GM19193 (cell line): ENCODE results near the gene PCDHGB7.

Experiments used
- POLR2A ChIP-seq: IDR thresholded peaks from 4 replicates; pipeline ENCODE4 v1.6.1; 2011; ENCODE audit not compliant: insufficient read depth, insufficient read length; ENCODE audit errors: extremely low read depth

The PCDHGB7 gene

GRCh38 chr5:141419074-141419880 is 1.8 kb downstream of the PCDHGB7 start:
- no peak for TF ChIP-seq POLR2A

- TF ChIP-seq POLR2A = no peak
These were observed 3.5 kb downstream of the PCDHGB7 start, which contains the start of gene PCDHGA11 for GRCh38 chr5:141420855-141421488. Gene PCDHGA11, plus strand, starts transcription at chr5:141421051. Its CDS starts 177 bp downstream, at chr5:141421228.

- TF ChIP-seq POLR2A = no peak
These were observed 4.0 kb downstream of the PCDHGB7 start for GRCh38 chr5:141421489-141421855.

GRCh38 chr5:141422742-141423291 is 5.3 kb downstream of the PCDHGB7 start:
- no peak for TF ChIP-seq POLR2A

- no peak for TF ChIP-seq POLR2A
These were observed 10.4 kb downstream of the PCDHGB7 start for GRCh38 chr5:141427783-141428426.

GRCh38 chr5:141430332-141431113 is 13.0 kb downstream of the PCDHGB7 start, which contains the start of gene PCDHGA12:
Gene PCDHGA12, plus strand, starts transcription at chr5:141430507. Its CDS starts 253 bp downstream, at chr5:141430760.
- no peak for TF ChIP-seq POLR2A

- TF ChIP-seq POLR2A = no peak
These were observed 13.8 kb downstream of the PCDHGB7 start for GRCh38 chr5:141431286-141431685.

GRCh38 chr5:141434006-141434405 is 16.5 kb downstream of the PCDHGB7 start:
- no peak for TF ChIP-seq POLR2A

- TF ChIP-seq POLR2A = no peak
These were observed 19.7 kb downstream of the PCDHGB7 start for GRCh38 chr5:141437221-141437620.

GRCh38 chr5:141439411-141440141 is 22.1 kb downstream of the PCDHGB7 start:
- TF ChIP-seq POLR2A = no peak

- TF ChIP-seq POLR2A = no peak
These were observed 22.9 kb downstream of the PCDHGB7 start for GRCh38 chr5:141440341-141440740.

- no peak for TF ChIP-seq POLR2A
These were observed 24.2 kb downstream of the PCDHGB7 start for GRCh38 chr5:141441571-141442170.

- no peak for TF ChIP-seq POLR2A
These were observed 47.9 kb downstream of the PCDHGB7 start for GRCh38 chr5:141465351-141465750.
